ENCODE results near the gene GRIN3A. TPM values are rescaled to one million over a fixed set of nuclear protein-coding genes. Genes with fewer than 3 reads are reported as not detected.
A peak's percentile ranks its signal among the peaks of the same experiment; 100 is the strongest.
"Not testable (repeated sequence)": the region's sequence is repeated elsewhere in the genome, so short reads cannot be mapped to it uniquely, and the experiment has no call there.

The GRIN3A gene
- total RNA-seq, 2 experiments from 2014 or later = not detected

GRCh38 chr9:101724271-101724670, 14.2 kb downstream of the GRIN3A start:
- H3K9me3 Mint-ChIP-seq; POLR2A ChIA-PET; H3K4me1 Mint-ChIP-seq; H3K4me3 Mint-ChIP-seq; H3K36me3 Mint-ChIP-seq (ENCODE audit: low read depth); H3K27ac Mint-ChIP-seq; H3K27me3 Mint-ChIP-seq; CTCF ChIA-PET; DNase-seq: not testable (repeated sequence)

- Mint-ChIP-seq H3K9me3 (no peaks in the 10 kb centered on the region), H3K36me3 (ENCODE audit: low read depth) (no peaks in the 10 kb centered on the region), H3K4me1 (no peaks in the 10 kb centered on the region), H3K27me3 (peaks cover 3% of the 10 kb centered on the region), H3K27ac (no peak overlapping the region), H3K4me3 (no peak overlapping the region)
- CTCF ChIA-PET = interaction anchor here (0.6 kb wide), 1 partner anchor 148 kb away, joined by 3 read pairs; no protein-coding TSS in a partner anchor
- POLR2A ChIA-PET = no interaction called here
- no peak for DNase-seq
These were observed 20.3 kb downstream of the GRIN3A start for GRCh38 chr9:101718192-101718591.

DNA sequence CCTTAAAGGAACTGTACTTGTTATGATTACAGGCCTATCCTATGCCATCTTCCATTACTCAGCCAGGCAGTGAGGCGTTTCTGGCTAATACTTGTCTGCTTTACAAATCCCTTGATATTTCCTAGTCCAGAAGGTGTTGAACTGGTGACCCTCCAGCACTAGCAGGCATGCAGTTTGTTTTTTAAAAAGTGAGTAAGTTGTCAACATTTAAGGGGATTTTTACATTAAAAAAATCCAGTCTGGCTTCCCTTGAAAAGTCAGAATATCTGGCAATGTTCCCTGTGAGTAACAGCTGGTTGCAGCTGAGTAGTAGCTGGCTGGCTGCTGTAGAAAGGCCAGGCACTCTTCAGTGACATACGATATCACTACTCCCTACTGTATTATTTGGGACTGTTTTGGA, 21.8 kb downstream of the GRIN3A start:
- CTCF ChIA-PET = no interaction called here
- POLR2A ChIA-PET = no interaction called here
- H3K36me3 Mint-ChIP-seq (ENCODE audit: low read depth) = no peaks in the 10 kb centered on the region
- no peaks in the 10 kb centered on the region for H3K4me1 Mint-ChIP-seq
- H3K9me3 Mint-ChIP-seq = no peaks in the 10 kb centered on the region
- H3K4me3 Mint-ChIP-seq = no peak overlapping the region
- H3K27ac Mint-ChIP-seq = no peak overlapping the region
- no peak for DNase-seq
- peaks cover 3% of the 10 kb centered on the region for H3K27me3 Mint-ChIP-seq

DNA sequence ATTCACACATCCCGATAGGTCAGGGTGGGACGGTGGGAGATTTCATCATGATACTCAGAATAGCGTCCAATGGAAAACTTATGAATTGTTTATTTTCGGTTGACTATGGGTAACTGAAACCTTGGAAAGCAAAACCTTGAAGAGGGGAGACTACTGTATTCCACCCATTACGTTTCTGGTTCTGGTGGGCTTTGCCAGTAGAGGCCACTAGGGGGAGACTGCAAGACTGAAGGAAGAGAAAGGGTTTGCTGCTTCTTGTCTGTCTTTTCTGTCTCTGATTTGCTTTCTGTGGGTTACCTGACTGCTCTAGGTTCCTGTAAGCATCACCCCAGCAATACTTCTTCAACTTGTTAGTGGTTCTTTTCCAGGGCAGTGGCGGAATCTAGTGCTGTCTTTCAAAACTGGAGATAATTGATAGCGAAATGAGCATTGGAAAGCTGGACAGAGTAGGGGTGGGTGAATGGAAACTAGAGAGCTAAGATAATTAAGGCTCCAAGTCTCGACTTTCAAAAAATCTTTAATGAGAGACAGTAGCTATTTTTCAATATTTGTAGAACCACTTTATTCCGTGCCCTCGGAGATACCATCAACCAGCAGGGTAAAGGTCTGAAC, 27.0 kb downstream of the GRIN3A start:
- no peak overlapping the region for H3K4me3 Mint-ChIP-seq
- CTCF ChIA-PET = interaction anchor here (1.0 to 1.7 kb wide), 3 partner anchors 8 to 17 kb away, joined by 3 to 5 read pairs (median 4); no protein-coding TSS in a partner anchor
- no peaks in the 10 kb centered on the region for H3K4me1 Mint-ChIP-seq
- H3K36me3 Mint-ChIP-seq (ENCODE audit: low read depth) = no peaks in the 10 kb centered on the region
- no peak overlapping the region for H3K27ac Mint-ChIP-seq
- POLR2A ChIA-PET = no interaction called here
- no peak for DNase-seq
- peaks cover 2% of the 10 kb centered on the region for H3K27me3 Mint-ChIP-seq
- H3K9me3 Mint-ChIP-seq = no peaks in the 10 kb centered on the region

GRCh38 chr9:101708855-101709254, 29.6 kb downstream of the GRIN3A start:
- ChIA-PET CTCF (interaction anchor here (1.2 kb wide), 1 partner anchor 19 kb away, joined by 3 read pairs; no protein-coding TSS in a partner anchor), POLR2A (no interaction called here)
- no peak for DNase-seq
- no peaks in the 10 kb centered on the region for H3K36me3 Mint-ChIP-seq (ENCODE audit: low read depth)
- H3K27me3 Mint-ChIP-seq = peaks cover 12% of the 10 kb centered on the region
- H3K4me1 Mint-ChIP-seq = peaks cover 4% of the 10 kb centered on the region
- no peaks in the 10 kb centered on the region for H3K9me3 Mint-ChIP-seq
- H3K27ac Mint-ChIP-seq = no peak overlapping the region
- no peak overlapping the region for H3K4me3 Mint-ChIP-seq

- Mint-ChIP-seq H3K4me1 (peaks cover 4% of the 10 kb centered on the region), H3K36me3 (ENCODE audit: low read depth) (no peaks in the 10 kb centered on the region), H3K27ac (no peak overlapping the region), H3K4me3 (no peak overlapping the region), H3K27me3 (peaks cover 12% of the 10 kb centered on the region), H3K9me3 (no peaks in the 10 kb centered on the region)
- ChIA-PET POLR2A (no interaction called here), CTCF (no interaction called here)
- no peak for DNase-seq
These were observed 30.7 kb downstream of the GRIN3A start for GRCh38 chr9:101707721-101708120.

DNA sequence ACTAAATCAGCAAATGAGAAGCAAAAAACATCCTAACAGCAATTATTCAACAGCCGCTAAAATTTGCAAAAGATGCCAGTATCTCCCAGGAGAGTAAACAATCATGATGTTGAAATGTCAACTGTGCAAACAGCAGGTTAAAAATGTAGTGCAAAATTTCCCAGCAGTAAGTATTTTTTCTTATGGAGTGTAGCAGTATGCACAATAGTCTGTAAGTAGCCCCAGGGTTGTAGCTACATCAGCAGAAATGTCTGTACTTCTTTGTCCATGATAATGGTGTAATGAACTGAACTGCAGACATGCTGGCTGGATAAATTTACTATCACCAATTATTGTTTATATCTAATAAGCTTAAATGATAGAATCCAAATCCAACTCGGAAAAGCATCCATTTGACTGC, 31.4 kb downstream of the GRIN3A start:
- Mint-ChIP-seq H3K36me3 (ENCODE audit: low read depth) (no peaks in the 10 kb centered on the region), H3K27me3 (peaks cover 12% of the 10 kb centered on the region), H3K9me3 (no peaks in the 10 kb centered on the region), H3K4me3 (no peak overlapping the region), H3K27ac (no peak overlapping the region), H3K4me1 (peaks cover 4% of the 10 kb centered on the region)
- ChIA-PET POLR2A (no interaction called here), CTCF (no interaction called here)
- no peak for DNase-seq

GRCh38 chr9:101706261-101706798, 32.1 kb downstream of the GRIN3A start:
- CTCF ChIA-PET = no interaction called here

DNA sequence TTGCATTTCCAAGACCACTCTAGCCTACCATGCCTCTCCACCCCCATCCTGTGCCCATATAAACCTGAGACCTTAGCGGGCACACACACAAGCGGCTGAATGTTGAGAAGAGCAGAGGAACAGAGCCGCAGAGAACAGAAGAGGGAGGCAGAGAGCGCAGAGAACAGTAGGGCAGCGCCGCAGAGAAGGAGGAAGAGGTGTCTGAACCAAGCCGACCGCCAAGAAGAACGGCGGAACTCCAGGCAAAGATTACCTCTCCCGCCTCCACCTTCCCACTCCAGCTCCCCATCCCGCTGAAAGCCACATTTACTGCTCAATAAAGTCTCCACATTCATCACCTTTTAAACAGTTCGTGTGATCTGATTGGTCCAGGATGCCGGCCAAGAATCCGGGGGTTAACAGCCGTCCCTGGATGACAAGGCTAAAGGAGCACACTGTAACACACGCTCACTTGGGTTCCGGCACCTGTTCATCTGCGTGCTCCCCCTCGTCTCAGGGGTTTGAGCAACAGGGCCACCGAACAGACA, 33.2 kb downstream of the GRIN3A start:
- no peaks in the 10 kb centered on the region for H3K9me3 Mint-ChIP-seq
- no peaks in the 10 kb centered on the region for H3K36me3 Mint-ChIP-seq (ENCODE audit: low read depth)
- CTCF ChIA-PET = no interaction called here
- H3K4me3 Mint-ChIP-seq = peak overlapping the region; percentile 35
- POLR2A ChIA-PET = no interaction called here
- H3K27ac Mint-ChIP-seq = no peak overlapping the region
- peaks cover 11% of the 10 kb centered on the region for H3K27me3 Mint-ChIP-seq
- DNase-seq = peak; percentile 24
- peaks cover 4% of the 10 kb centered on the region for H3K4me1 Mint-ChIP-seq

More at GRCh38 chr9:101706261-101706798, 32.1 kb downstream of the GRIN3A start:
- H3K27ac Mint-ChIP-seq = no peak overlapping the region
- no peaks in the 10 kb centered on the region for H3K36me3 Mint-ChIP-seq (ENCODE audit: low read depth)
- no peak overlapping the region for H3K4me3 Mint-ChIP-seq
- no peaks in the 10 kb centered on the region for H3K9me3 Mint-ChIP-seq
- peaks cover 11% of the 10 kb centered on the region for H3K27me3 Mint-ChIP-seq
- peaks cover 4% of the 10 kb centered on the region for H3K4me1 Mint-ChIP-seq
- POLR2A ChIA-PET = no interaction called here
- DNase-seq = no peak

DNA sequence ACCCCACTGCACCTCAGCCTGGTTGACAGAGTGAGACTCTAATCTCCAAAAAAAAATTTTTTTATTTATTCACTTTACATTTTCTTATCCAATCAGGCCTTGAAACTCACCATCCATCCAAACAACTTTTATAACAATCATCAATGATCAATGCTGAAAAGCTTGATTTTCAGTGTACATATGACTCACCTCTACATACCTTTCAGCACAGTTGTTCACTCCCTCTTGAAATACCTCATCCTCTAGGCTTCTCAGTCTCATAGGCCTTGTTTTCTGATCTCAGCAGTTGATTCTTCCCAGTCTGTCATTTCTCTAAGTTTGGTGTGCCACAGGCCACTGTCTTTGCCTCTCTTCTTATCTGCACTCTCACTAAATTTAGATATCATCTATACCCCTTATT, 36.2 kb downstream of the GRIN3A start:
- Mint-ChIP-seq H3K27me3 (peaks cover 13% of the 10 kb centered on the region), H3K27ac (no peak overlapping the region), H3K4me3 (no peak overlapping the region), H3K9me3 (no peaks in the 10 kb centered on the region), H3K4me1 (peaks cover 4% of the 10 kb centered on the region), H3K36me3 (ENCODE audit: low read depth) (no peaks in the 10 kb centered on the region)
- ChIA-PET POLR2A (no interaction called here), CTCF (interaction anchor here (1.5 kb wide), 1 partner anchor 10 kb away, joined by 5 read pairs; no protein-coding TSS in a partner anchor)
- no peak for DNase-seq

- no peak for DNase-seq
- POLR2A ChIA-PET = no interaction called here
- CTCF ChIA-PET = interaction anchor here (1.2 kb wide), 1 partner anchor 18 kb away, joined by 4 read pairs; no protein-coding TSS in a partner anchor
- H3K4me3 Mint-ChIP-seq = no peak overlapping the region
- peaks cover 2% of the 10 kb centered on the region for H3K27me3 Mint-ChIP-seq
- H3K9me3 Mint-ChIP-seq = no peaks in the 10 kb centered on the region
- H3K27ac Mint-ChIP-seq = no peak overlapping the region
- H3K36me3 Mint-ChIP-seq (ENCODE audit: low read depth) = no peaks in the 10 kb centered on the region
- H3K4me1 Mint-ChIP-seq = no peaks in the 10 kb centered on the region
These were observed 44.7 kb downstream of the GRIN3A start for GRCh38 chr9:101693546-101694336.

DNA sequence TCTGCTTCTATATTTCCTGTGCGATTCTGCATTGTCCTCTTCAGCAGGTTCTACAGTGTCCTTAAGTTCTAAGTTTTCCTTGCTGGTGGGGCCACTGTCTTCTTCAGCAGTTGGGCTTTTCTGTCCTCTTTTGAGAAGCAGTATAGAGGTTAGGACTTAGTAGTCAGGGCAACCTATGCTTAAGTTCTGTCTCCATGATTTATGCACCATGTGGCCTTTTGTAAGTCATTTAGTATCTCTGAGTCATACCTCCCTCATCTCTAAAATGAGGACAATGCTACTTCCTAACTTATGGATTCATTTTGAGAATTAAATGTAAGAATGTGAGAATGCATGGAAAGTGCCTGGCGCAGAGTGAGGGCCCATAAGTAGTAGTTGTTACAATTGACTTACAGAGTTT, 46.8 kb downstream of the GRIN3A start:
- Mint-ChIP-seq H3K27me3 (no peaks in the 10 kb centered on the region), H3K27ac (no peak overlapping the region), H3K4me3 (no peak overlapping the region), H3K4me1 (no peaks in the 10 kb centered on the region), H3K36me3 (ENCODE audit: low read depth) (no peaks in the 10 kb centered on the region), H3K9me3 (no peaks in the 10 kb centered on the region)
- POLR2A ChIA-PET = no interaction called here
- DNase-seq = no peak
- CTCF ChIA-PET = no interaction called here

DNA sequence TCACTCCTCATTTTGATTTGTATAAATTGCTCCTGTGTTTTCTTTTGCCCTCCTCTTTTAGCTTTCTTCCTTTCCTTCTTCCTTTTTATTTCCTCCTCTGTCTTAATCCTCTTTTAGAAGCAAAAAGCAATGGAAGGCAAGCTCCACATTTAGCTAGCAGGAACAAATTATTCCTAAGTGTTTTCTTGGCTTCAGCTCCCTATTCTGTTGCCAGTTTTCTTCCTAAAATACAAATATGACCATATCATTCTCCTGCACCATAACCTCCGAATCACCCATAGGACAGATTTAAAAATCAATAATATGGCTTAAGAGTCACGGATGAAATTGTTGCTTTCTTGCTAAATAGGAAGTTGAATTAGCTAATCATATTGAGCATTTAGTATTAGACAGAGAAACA, 49.4 kb downstream of the GRIN3A start:
- CTCF ChIA-PET = no interaction called here
- Mint-ChIP-seq H3K9me3 (no peaks in the 10 kb centered on the region), H3K4me3 (no peak overlapping the region), H3K27me3 (no peaks in the 10 kb centered on the region), H3K4me1 (no peaks in the 10 kb centered on the region), H3K27ac (no peak overlapping the region), H3K36me3 (ENCODE audit: low read depth) (no peaks in the 10 kb centered on the region)
- DNase-seq = no peak
- POLR2A ChIA-PET = no interaction called here
